Measurements from ENCODE around the gene PBX4. TPM values are rescaled to one million over a fixed set of nuclear protein-coding genes. Genes with fewer than 3 reads are reported as not detected.

Gene PBX4
- total and polyA plus RNA-seq, 12 donors = 0.28 to 6.3 (median 0.81) TPM; not detected in 4

DNA sequence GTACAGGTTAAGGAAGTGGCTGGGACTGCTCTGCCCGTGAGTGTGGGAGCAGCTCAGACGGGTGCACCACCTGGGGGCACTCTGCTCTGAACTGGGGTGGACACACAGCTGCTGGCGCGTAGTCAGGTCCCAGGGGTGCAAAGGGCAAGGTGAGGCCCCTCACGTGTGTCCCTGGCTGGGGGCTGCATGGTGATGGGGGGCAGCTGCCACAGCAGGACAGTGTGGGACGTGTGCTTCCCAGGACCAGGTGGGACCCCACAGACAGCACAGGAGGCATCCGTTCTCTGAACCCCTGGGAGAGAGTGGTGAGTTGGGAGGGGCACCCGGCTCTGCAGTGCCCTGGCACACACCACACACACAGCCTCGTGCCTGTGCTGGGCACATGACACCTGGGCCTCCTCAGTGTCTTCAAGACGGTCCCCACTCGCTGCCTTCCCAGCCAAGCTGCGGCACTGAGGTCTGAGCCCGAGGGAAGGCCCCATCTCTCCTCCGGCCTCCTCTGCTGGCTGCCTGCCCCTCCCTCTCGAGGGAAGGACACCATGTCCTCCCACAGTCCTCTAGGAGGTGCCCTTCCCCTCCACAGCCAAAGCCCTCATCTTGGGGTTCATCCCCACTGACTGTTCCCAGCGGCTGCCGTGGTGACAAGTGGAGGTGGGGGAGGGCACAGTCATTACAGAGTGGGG is 55.7 kb downstream of the PBX4 start:
- no peak for TF ChIP-seq POLR2A (IDR thresholded peaks at IDR 0.05)
- no peak for TF ChIP-seq CTCF (IDR thresholded peaks at IDR 0.05)
- Histone ChIP-seq H3K4me3 (no peak overlapping the region), H3K4me1 (replicated peaks in 1 of 2) (no peaks in the 10 kb centered on the region), H3K27ac (no peak overlapping the region), H3K27me3 (no peaks in the 10 kb centered on the region), H3K9me3 (replicated peaks in 1 of 3) (no peaks in the 10 kb centered on the region), H3K36me3 (replicated peaks in 1 of 2) (no peaks in the 10 kb centered on the region)
- intact Hi-C loops (cut with DNase I) = no loop called here
- WGBS, 4 donors = 74 to 80% (median 78%) methylated on average over 6 to 17 of the region's 17 CpGs; no CpG with 5 or more reads in 1 of the 4 donors
- no peak for DNase-seq

DNA sequence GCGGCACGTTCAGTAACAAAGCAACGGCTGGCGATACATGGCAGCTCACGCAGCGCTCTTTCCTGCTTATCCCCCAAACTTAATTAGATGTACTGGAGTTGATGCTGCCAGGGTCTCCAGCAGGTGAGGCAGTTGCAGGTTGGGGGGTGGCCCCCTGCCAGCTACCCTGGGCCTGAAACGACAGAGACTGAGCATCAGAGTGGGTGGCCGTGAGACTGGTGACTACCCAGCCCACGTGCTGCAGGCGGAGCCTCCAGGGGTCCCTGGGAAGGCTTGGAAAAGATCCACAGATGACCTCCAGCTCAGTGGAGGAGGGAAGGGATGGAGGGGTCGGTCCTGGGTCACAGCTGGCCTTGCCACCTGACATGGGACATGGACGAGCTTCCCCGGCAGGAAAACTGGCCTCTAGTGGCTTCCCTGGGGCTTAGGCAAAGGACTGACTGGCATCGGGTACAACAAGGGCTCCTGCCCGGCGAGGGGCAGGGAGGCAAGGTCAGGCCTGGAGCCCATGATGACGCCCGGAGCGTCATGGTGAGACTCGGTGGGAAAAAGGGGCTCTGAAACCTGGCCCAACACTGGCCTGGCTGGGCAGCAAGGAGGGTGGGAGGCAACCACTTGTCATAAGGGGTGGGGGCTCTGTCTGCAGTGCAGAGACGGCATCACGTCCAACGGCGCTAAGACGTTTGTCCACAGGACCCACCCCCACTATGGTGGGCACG is 56.4 kb downstream of the PBX4 start:
- no peak overlapping the region for H3K4me3 ChIP-seq
- no peak for DNase-seq
- H3K4me1 ChIP-seq (replicated peaks in 1 of 2) = no peaks in the 10 kb centered on the region
- H3K9me3 ChIP-seq (replicated peaks in 1 of 3) = no peaks in the 10 kb centered on the region
- WGBS, 4 donors = 72 to 86% (median 84%) methylated on average over 12 to 26 of the region's 26 CpGs
- no peaks in the 10 kb centered on the region for H3K36me3 ChIP-seq (replicated peaks in 1 of 2)
- no peaks in the 10 kb centered on the region for H3K27me3 ChIP-seq
- H3K27ac ChIP-seq = no peak overlapping the region
- no peak for TF ChIP-seq CTCF (IDR thresholded peaks at IDR 0.05)
- no peak for TF ChIP-seq POLR2A (IDR thresholded peaks at IDR 0.05)
- intact Hi-C loops (cut with DNase I) = no loop called here

GRCh38 chr19:19559931-19560330 is 58.6 kb downstream of the PBX4 start:
- TF ChIP-seq POLR2A (IDR thresholded peaks at IDR 0.05) (no peak), CTCF (IDR thresholded peaks at IDR 0.05) (no peak)
- no peaks in the 10 kb centered on the region for H3K27me3 ChIP-seq
- no peak for DNase-seq
- H3K4me1 ChIP-seq (replicated peaks in 1 of 2) = no peaks in the 10 kb centered on the region
- no peaks in the 10 kb centered on the region for H3K9me3 ChIP-seq (replicated peaks in 1 of 3)
- no peak overlapping the region for H3K4me3 ChIP-seq
- 30 to 67% (median 52%) methylated on average over 1 to 4 of the region's 4 CpGs for WGBS, 4 donors
- no peak overlapping the region for H3K27ac ChIP-seq
- H3K36me3 ChIP-seq (replicated peaks in 1 of 2) = no peaks in the 10 kb centered on the region
- intact Hi-C loops (cut with DNase I) = no loop called here

GRCh38 chr19:19558636-19559035 is 59.9 kb downstream of the PBX4 start:
- Histone ChIP-seq H3K4me3 (no peak overlapping the region), H3K27ac (no peak overlapping the region), H3K9me3 (replicated peaks in 1 of 3) (no peaks in the 10 kb centered on the region), H3K4me1 (replicated peaks in 1 of 2) (no peaks in the 10 kb centered on the region), H3K27me3 (no peaks in the 10 kb centered on the region), H3K36me3 (replicated peaks in 1 of 2) (no peaks in the 10 kb centered on the region)
- intact Hi-C loops (cut with DNase I) = no loop called here
- TF ChIP-seq CTCF (IDR thresholded peaks at IDR 0.05) (no peak), POLR2A (IDR thresholded peaks at IDR 0.05) (no peak)
- DNase-seq = no peak
- 90 to 98% (median 96%) methylated on average over 12 to 16 of the region's 16 CpGs for WGBS, 4 donors

Measured in adrenal gland (tissue), 12 donors.